HG02970 (cell line): Measurements from ENCODE around the gene PHKG1.
"Not testable (repeated sequence)": the region's sequence is repeated elsewhere in the genome, so short reads cannot be mapped to it uniquely, and the experiment has no call there.

ENCODE experiments used
- ATAC-seq: cut with Tn5 transposase; IDR thresholded peaks from one replicate; pipeline ENCODE4 v1.9.1; 2021; ENCODE audit warnings: mild to moderate bottlenecking, moderate library complexity, moderate number of reproducible peaks; ENCODE audit not compliant: unreplicated experiment, low FRiP score

PHKG1 gene

GRCh38 chr7:56092789-56093531 is at the start of gene PHKG1:
Gene PHKG1, minus strand, starts transcription at chr7:56092952. Its CDS starts 4,011 bp downstream, at chr7:56088941.
- ATAC-seq = no peak

- not testable (repeated sequence) for ATAC-seq
Measured at GRCh38 chr7:56131062-56131461, 38.3 kb upstream of the PHKG1 start.

- no peak for ATAC-seq
Measured at GRCh38 chr7:56127241-56127975, 34.7 kb upstream of the PHKG1 start.

DNA sequence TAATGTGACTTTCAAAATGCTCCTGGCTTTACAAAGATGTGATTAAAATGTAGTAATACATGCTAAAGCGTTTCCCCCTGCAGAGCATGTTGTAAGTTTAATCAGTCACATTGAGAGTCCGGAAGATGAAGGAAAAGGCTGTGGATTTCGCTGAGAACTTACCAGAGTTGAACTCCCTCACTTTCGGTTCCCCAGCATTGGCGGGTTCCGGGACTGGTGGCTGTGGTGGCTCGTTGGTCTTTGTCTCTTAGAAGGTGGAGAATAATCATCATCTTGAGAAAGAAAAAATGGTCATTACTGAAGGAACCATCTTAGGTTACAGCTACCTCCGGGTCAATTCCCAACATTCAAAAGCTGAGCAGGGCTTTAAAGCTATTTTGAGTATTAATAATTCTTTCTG is 33.1 kb upstream of the PHKG1 start:
- ATAC-seq = no peak

DNA sequence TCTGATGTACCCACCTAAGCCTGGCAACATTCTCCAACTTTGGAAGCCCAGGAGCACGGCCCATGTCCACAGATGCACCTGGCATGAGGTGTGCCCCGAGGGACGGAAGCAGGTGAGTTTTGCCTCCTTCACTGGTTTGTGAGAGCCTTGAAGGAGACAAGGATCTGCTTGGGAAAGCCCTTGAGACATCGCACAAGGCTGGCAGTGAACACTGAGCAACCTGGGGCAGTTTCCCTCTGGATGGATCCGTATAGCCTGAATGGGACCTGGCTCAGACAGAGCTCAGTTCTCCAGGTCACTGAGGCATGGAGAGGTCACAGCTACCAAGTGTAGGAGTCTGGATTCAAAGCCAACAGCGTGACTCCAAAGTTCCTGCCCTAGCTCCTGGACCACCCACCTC is 32.2 kb upstream of the PHKG1 start:
- no peak for ATAC-seq

DNA sequence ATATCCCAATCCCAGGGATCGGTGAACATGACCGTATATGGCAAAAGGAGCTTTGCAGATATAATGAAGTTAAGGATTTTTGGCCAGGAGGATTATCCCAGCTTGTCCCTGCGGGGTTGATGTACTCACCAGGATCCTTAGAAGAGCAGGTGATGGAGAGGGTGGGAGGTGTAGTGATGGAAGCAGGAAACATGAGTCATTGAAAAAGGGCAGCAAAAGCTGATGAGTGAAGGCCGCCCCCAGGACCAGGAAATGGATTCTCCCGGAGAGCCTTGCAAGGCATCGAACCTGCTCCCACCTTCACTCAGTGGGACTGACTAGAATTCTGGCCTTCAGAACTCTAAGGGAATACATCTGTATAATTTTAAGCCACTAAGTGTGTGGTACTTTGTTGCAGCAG is 28.7 kb upstream of the PHKG1 start:
- ATAC-seq = no peak

DNA sequence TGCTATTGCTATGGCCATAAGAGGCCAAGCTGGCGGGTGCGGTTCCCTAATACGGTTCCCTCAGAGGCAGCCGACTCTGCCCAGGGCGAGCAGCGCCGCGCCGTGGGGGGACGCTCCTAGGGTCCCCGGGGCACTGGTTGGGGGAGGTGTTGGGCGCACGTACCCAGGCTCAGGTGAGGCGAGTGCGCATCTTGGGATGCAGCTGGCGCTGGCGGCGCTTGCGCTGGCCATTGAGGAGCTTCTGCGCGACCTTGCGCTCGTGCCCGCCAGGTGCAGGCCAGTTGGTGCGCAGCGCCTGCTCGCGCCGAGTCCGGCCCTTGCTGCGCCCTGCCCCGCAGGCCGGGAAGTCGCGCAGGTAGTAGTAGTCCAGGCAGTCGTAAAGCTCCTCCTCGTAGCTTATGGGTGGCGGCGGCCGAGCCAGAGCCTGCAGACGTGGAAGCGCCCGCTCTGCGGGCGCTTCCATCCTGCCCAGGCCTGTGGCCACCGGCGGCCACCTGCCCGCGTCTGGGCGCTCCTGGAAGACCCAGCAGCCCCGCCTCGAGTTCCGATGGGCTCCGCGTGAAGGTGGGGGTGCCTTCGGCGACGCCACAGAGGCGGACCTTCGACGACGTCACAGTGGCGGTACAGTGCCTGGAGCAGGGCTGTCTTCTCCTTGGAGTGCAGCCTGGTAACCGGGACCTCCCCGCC is 23.2 kb upstream of the PHKG1 start, which contains the start of gene NUPR2:
Gene NUPR2 (minus strand): TSS at position 566 of the 687 bp plus-strand sequence. CDS start 103 bp downstream, at position 463.
- ATAC-seq = no peak

- not testable (repeated sequence) for ATAC-seq
Measured at GRCh38 chr7:56112244-56112643, 19.5 kb upstream of the PHKG1 start.

DNA sequence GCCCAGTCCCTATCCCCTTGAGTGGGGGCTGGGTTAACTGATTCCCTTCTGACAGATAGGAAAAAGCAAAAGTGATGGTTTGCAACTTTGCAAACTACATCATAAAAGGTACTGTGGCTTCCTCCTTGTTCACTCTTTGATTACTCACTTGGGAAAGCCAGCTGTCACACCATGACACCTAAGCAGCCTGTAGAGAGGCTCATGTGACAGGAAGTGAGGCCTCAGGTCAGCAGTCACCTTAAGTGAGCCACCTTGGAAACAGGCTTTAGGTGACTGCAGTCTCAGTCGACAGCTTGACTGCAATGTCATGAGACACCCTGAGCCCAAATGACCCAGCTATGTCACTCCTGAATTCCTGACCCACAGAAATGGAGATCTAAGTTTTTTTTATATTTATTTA is 17.9 kb upstream of the PHKG1 start:
- ATAC-seq = no peak

- ATAC-seq = no peak
Measured at GRCh38 chr7:56107954-56108258, 15.2 kb upstream of the PHKG1 start.

DNA sequence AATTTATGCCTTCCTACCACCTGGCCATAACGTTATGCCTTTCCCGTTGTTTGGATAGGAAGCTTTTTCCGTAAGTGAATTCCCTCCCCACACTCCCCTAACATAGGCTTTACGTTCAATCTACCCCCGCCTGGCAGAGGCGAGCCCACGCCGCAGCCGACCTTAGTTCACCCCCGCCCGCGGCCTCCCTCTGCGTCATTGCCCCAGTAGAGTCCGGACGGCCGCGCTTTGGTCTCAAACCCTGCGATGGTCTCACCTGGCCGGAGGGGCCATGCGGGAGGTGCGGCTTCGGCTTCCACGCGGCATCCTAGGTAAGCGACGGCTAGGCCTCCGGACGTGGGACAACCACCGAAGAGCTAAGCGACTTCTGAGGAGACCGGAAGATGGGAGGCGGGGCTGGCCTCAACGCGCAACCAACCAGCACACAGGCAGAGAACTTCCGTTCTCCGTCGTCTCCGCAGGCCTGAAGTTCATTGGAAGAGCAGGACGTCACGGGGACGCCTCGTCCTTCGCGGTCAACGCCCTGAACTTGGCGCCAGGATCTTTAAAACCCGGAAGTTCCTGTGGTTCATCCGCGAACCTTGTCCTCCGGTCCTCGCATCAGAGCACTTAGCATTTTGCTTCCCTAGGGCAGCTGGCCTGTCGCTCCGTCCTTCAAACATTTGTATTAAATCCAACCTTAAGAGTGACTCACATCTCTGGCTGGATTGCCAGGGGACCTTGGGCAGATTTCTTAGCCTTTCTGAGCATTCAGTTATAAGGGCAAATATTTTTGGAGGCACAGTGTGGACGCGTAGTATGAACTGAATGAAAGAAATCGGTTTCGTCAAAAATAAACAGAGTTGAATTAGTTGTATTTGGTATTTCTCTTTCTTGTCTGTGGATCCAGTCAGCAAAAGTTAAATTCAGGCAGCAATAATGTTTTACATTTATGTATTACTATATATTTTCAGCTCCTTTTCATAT is 13.6 kb upstream of the PHKG1 start, which contains the start of gene CHCHD2:
Gene CHCHD2 (minus strand): TSS at position 369 of the 966 bp plus-strand sequence. CDS start 63 bp downstream, at position 306.
- ATAC-seq = peak; percentile 100

DNA sequence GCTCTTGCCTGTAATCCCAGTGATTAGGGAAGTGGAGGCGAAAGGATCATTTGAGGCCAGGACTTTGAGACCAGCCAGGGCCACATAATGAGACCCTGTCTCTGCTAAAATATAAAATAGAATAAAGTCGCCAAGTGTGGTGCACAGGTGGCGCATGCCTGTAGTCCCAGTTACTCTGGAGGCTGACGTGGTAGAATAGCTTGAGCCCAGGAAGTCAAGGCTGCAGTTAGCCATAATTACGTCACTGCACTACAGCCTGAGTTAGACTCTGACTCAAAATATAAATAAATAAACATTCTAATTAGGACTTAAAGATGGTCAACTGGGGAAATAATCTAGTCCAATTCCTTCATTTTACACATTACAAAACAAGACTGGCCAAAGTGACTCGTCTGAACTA is 12.8 kb upstream of the PHKG1 start:
- no peak for ATAC-seq

- not testable (repeated sequence) for ATAC-seq
Measured at GRCh38 chr7:56104138-56104537, 11.4 kb upstream of the PHKG1 start.

- no peak for ATAC-seq
Measured at GRCh38 chr7:56099653-56100052, 6.9 kb upstream of the PHKG1 start.

DNA sequence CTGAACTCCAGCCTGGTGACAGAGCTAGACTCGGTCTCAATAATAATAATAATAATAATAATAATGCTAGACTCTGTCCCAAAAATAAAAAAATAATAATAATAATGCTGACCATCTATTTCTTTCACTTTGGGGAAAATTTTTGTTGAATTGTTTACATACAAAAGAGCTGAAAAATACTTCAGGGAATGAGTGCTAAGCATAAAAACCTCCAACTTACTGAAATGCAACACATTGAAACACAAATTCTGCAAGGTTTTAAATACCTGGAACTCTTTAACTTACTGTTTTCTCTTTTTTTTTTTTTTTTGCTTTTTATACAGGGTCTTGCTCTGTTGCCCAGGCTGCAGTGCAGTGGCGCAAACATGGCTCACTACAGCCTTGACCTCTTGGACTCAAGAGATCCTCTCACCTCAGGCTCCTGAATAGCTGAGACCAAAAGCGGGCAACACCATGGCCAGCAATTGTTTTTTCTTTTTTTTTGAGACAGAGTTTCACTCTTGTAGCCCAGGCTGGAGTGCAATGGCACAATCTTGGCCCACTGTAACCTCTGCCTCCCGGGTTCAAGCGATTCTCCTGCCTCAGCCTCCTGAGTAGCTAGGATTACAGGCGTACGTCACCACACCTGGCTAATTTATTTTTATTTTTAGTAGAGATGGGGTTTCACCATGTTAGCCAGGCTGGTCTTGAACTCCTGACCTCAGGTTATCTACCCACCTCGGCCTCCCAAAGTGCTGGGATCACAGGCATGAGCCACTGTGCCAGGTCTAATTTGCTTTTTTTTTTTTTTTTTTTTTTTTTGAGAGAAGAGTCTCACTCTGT is 5.6 kb upstream of the PHKG1 start:
- not testable (repeated sequence) for ATAC-seq

- no peak for ATAC-seq
Measured at GRCh38 chr7:56097700-56098099, 4.9 kb upstream of the PHKG1 start.

DNA sequence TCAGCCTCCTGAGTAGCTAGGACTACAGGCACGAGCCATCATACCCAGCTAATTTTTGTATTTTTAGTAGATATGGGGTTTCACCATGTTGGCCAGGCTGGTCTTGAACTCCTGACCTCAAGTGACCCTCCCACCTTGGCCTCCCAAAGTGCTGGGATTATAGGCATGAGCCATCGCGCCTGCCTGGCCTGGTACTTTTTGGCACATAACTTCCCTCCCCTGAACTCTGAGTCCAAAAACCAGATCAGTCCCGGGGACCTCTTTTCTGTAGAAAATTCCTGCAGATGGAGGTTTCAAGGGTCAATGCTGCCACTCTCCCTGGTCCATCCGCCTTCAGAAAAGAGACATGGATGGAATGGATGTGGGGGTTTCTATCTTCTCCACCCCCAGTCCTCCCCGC is 364 bp downstream of the PHKG1 start:
- not testable (repeated sequence) for ATAC-seq

GRCh38 chr7:56091591-56091990 is 1.2 kb downstream of the PHKG1 start:
- no peak for ATAC-seq

DNA sequence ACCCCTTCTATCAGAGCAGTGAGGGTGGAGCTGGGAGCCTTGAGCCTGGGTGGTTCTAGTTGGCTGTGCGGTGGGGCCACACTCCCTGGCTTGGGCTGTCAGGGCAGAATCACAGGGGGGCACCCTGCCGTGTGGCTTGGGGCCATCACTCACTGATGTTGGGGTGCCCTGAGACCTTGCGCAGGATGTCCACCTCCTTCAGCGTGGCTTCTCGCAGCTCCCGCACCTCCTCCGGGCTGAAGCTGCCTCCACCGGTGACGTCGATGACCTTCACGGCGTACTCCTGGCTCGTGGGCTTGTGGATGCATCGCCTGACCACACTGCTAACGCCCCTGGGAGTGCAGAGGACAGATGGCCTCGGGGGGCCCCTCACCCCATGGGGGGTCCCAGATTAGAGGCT is 5.3 kb downstream of the PHKG1 start:
- ATAC-seq = no peak
